Tibial nerve (tissue), 4 donors: ENCODE data around the gene ATG101.

Experiments used
- EP300 ChIP-seq, 2 donors: sonication (generic); formaldehyde crosslinking; IDR thresholded peaks; one replicate each; pipeline ENCODE4 v1.6.1; 2017; ENCODE audit warnings: antibody characterized with exemption in 2 of 2, mild to moderate bottlenecking in 1 of 2
- POLR2A ChIP-seq, 2 donors: fragments of 450-650 bp; IDR thresholded peaks; one replicate each; pipeline ENCODE4 v1.6.1; 2017; ENCODE audit warnings: antibody characterized with exemption in 2 of 2, mild to moderate bottlenecking in 2 of 2, moderate library complexity in 2 of 2
- TF ChIP-seq, protein P1 (sequence below), 5 experiments: fragments of 200-600 bp in 3 of 5; fragments of 450-650 bp in 2 of 5; sonication (generic) in 3 of 5; IDR thresholded peaks; one replicate each; pipeline ENCODE4 v1.5.1; 2016 to 2019; ENCODE audit warnings: antibody characterized with exemption in 5 of 5, mild to moderate bottlenecking in 3 of 5, moderate library complexity in 2 of 5

DNA sequence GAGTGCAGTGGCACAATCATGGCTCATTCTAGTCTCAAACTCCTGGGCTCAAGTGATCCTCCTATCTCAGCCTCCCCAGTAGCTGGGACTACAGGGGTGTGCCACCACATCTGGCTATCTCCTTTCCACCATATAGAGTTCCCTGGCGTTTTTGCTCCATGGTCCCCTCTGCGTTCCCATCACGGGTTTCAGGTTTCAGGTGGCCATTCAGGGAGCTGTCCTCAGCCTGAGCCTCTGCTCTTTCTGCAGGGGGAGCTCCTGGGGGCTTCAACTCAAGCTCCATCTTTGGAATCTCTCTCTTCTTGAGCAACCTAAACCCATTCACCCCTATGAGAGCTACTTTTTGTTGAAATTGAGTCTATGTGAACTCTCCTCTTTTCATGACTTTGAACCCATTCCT lies 21.3 kb downstream of the ATG101 start:
- no peak for TF ChIP-seq POLR2A (IDR thresholded peaks at IDR 0.05)
- TF ChIP-seq, protein P1, sequence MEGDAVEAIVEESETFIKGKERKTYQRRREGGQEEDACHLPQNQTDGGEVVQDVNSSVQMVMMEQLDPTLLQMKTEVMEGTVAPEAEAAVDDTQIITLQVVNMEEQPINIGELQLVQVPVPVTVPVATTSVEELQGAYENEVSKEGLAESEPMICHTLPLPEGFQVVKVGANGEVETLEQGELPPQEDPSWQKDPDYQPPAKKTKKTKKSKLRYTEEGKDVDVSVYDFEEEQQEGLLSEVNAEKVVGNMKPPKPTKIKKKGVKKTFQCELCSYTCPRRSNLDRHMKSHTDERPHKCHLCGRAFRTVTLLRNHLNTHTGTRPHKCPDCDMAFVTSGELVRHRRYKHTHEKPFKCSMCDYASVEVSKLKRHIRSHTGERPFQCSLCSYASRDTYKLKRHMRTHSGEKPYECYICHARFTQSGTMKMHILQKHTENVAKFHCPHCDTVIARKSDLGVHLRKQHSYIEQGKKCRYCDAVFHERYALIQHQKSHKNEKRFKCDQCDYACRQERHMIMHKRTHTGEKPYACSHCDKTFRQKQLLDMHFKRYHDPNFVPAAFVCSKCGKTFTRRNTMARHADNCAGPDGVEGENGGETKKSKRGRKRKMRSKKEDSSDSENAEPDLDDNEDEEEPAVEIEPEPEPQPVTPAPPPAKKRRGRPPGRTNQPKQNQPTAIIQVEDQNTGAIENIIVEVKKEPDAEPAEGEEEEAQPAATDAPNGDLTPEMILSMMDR (IDR thresholded peaks at IDR 0.05) = no peak
- TF ChIP-seq EP300 (IDR thresholded peaks at IDR 0.05) = no peak
